Suprapubic skin (tissue), 4 donors: ENCODE results near the gene TMEM41A.

ENCODE experiments used
- EP300 ChIP-seq: sonication (generic); formaldehyde crosslinking; IDR thresholded peaks from one replicate; pipeline ENCODE4 v1.6.1; 2017; ENCODE audit warnings: antibody characterized with exemption
- POLR2A ChIP-seq, 2 donors: fragments of 450-650 bp; IDR thresholded peaks; one replicate each; pipeline ENCODE4 v1.6.1; 2017; ENCODE audit warnings: antibody characterized with exemption in 2 of 2, mild to moderate bottlenecking in 2 of 2, moderate library complexity in 2 of 2
- POLR2AphosphoS5 ChIP-seq, 3 donors: sonication (generic); formaldehyde crosslinking; IDR thresholded peaks; one replicate each; pipeline ENCODE4 v1.6.1; 2017; ENCODE audit warnings: antibody characterized with exemption in 3 of 3
- TF ChIP-seq, protein P1 (sequence below), 2 donors: fragments of 200-600 bp in 1 of 2; fragments of 450-650 bp in 1 of 2; sonication (generic) in 1 of 2; IDR thresholded peaks; one replicate each; pipeline ENCODE4 v1.5.1; 2016 to 2019; ENCODE audit warnings: antibody characterized with exemption in 2 of 2, mild to moderate bottlenecking in 1 of 2, moderate library complexity in 1 of 2

- TF ChIP-seq, protein P1, sequence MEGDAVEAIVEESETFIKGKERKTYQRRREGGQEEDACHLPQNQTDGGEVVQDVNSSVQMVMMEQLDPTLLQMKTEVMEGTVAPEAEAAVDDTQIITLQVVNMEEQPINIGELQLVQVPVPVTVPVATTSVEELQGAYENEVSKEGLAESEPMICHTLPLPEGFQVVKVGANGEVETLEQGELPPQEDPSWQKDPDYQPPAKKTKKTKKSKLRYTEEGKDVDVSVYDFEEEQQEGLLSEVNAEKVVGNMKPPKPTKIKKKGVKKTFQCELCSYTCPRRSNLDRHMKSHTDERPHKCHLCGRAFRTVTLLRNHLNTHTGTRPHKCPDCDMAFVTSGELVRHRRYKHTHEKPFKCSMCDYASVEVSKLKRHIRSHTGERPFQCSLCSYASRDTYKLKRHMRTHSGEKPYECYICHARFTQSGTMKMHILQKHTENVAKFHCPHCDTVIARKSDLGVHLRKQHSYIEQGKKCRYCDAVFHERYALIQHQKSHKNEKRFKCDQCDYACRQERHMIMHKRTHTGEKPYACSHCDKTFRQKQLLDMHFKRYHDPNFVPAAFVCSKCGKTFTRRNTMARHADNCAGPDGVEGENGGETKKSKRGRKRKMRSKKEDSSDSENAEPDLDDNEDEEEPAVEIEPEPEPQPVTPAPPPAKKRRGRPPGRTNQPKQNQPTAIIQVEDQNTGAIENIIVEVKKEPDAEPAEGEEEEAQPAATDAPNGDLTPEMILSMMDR (IDR thresholded peaks at IDR 0.05) = no peak
- no peak for TF ChIP-seq EP300
- no peak for TF ChIP-seq POLR2A (IDR thresholded peaks at IDR 0.05)
- no peak for TF ChIP-seq POLR2AphosphoS5 (IDR thresholded peaks at IDR 0.05)
Observed at GRCh38 chr3:185488465-185488864, 10.4 kb downstream of the TMEM41A start.
